WTC11 (cell line): ENCODE measurements around the gene NT5DC1. TPM values are rescaled to one million over a fixed set of nuclear protein-coding genes. Genes with fewer than 3 reads are reported as not detected.

Experiments used
- ATAC-seq: fragments of 200-7000 bp; cut with Tn5 transposase; 2 replicates; pipeline ENCODE4 v1.10.0; 2021; ENCODE audit warnings: mild to moderate bottlenecking, moderate library complexity
- CTCF ChIA-PET: fragments of 300-600 bp; sonication (Branson Sonifier 250); formaldehyde crosslinking; loops from one replicate; lab custom pipeline; 2021; ENCODE audit warnings: antibody characterized with exemption; lab: Charles Lee
- POLR2A ChIA-PET: fragments of 350-600 bp; sonication (Branson Sonifier 250); formaldehyde crosslinking; loops from one replicate; lab custom pipeline; 2021; ENCODE audit warnings: antibody characterized with exemption; lab: Charles Lee
- DNase-seq: peaks from one replicate; pipeline ENCODE4 v3.0.0; 2021; ENCODE audit warnings: low spot score
- H3K27ac Mint-ChIP-seq: 2 replicates; pipeline ENCODE4 v1.8.0; 2021; ENCODE audit warnings: mixed read lengths
- H3K27me3 Mint-ChIP-seq: 2 replicates; pipeline ENCODE4 v1.8.0; 2021; ENCODE audit warnings: low read depth, mild to moderate bottlenecking, moderate library complexity, mixed read lengths
- H3K36me3 Mint-ChIP-seq: 2 replicates; pipeline ENCODE4 v1.8.0; 2021; ENCODE audit warnings: mixed read lengths
- H3K4me1 Mint-ChIP-seq: 2 replicates; pipeline ENCODE4 v1.8.0; 2022; ENCODE audit warnings: mixed read lengths
- H3K4me3 Mint-ChIP-seq: 2 replicates; pipeline ENCODE4 v1.8.0; 2021; ENCODE audit warnings: mild to moderate bottlenecking, moderate library complexity, mixed read lengths
- H3K9me3 Mint-ChIP-seq: 2 replicates; pipeline ENCODE4 v1.8.0; 2021; ENCODE audit warnings: mixed read lengths
- CBFB ChIP-seq: sonication (generic); formaldehyde crosslinking; IDR thresholded peaks from 2 replicates; pipeline ENCODE4 v1.8.1; 2022; ENCODE audit warnings: mild to moderate bottlenecking, low read depth, missing genetic modification reagents
- CREM ChIP-seq: sonication (generic); formaldehyde crosslinking; IDR thresholded peaks from 2 replicates; pipeline ENCODE4 v1.8.1; 2022; ENCODE audit warnings: mild to moderate bottlenecking, missing genetic modification reagents, moderate library complexity
- E2F5 ChIP-seq: sonication (generic); formaldehyde crosslinking; IDR thresholded peaks from 2 replicates; pipeline ENCODE4 v1.8.1; 2022; ENCODE audit warnings: mild to moderate bottlenecking, moderate library complexity, missing genetic modification reagents
- ELF4 ChIP-seq: sonication (generic); formaldehyde crosslinking; IDR thresholded peaks from 2 replicates; pipeline ENCODE4 v1.8.1; 2022; ENCODE audit warnings: low read depth, mild to moderate bottlenecking, moderate library complexity, missing genetic modification reagents
- FOXK1 ChIP-seq: sonication (generic); formaldehyde crosslinking; IDR thresholded peaks from 2 replicates; pipeline ENCODE4 v1.8.0; 2022; ENCODE audit warnings: mild to moderate bottlenecking, moderate library complexity, missing genetic modification reagents
- GABPB1 ChIP-seq: sonication (generic); formaldehyde crosslinking; IDR thresholded peaks from 2 replicates; pipeline ENCODE4 v1.8.1; 2023; ENCODE audit warnings: mild to moderate bottlenecking, missing genetic modification reagents
- PRRX2 ChIP-seq: fragments of 250-450 bp; sonication (Bioruptor Pico); IDR thresholded peaks from 2 replicates; pipeline ENCODE4 v1.8.0; 2021; ENCODE audit warnings: mild to moderate bottlenecking
- SP1 ChIP-seq: sonication (generic); formaldehyde crosslinking; conservative IDR thresholded peaks from 2 replicates; pipeline ENCODE4 v1.8.1; 2022; ENCODE audit warnings: missing genetic modification reagents
- ZNF263 ChIP-seq: sonication (generic); formaldehyde crosslinking; IDR thresholded peaks from 2 replicates; pipeline ENCODE4 v1.8.1; 2022; ENCODE audit warnings: low read depth, mild to moderate bottlenecking, moderate library complexity, missing genetic modification reagents
- ZSCAN18 ChIP-seq: fragments of 250-450 bp; sonication (Bioruptor Pico); IDR thresholded peaks from 2 replicates; pipeline ENCODE4 v2.1.2; 2022; ENCODE audit warnings: mild to moderate bottlenecking, moderate library complexity
- total RNA-seq: library from RNA; stranded (reverse); gene quantifications from 3 replicates; pipeline ENCODE4 v1.2.3, GENCODE V29; 2021
- TF ChIP-seq, protein P1 (sequence below): sonication (generic); formaldehyde crosslinking; IDR thresholded peaks from 2 replicates; pipeline ENCODE4 v1.8.1; 2023; ENCODE audit warnings: mild to moderate bottlenecking, missing genetic modification reagents, borderline replicate concordance

The NT5DC1 gene
- total RNA-seq, 1 experiment from 2014 or later = 67.9 TPM

- TF ChIP-seq, protein P1, sequence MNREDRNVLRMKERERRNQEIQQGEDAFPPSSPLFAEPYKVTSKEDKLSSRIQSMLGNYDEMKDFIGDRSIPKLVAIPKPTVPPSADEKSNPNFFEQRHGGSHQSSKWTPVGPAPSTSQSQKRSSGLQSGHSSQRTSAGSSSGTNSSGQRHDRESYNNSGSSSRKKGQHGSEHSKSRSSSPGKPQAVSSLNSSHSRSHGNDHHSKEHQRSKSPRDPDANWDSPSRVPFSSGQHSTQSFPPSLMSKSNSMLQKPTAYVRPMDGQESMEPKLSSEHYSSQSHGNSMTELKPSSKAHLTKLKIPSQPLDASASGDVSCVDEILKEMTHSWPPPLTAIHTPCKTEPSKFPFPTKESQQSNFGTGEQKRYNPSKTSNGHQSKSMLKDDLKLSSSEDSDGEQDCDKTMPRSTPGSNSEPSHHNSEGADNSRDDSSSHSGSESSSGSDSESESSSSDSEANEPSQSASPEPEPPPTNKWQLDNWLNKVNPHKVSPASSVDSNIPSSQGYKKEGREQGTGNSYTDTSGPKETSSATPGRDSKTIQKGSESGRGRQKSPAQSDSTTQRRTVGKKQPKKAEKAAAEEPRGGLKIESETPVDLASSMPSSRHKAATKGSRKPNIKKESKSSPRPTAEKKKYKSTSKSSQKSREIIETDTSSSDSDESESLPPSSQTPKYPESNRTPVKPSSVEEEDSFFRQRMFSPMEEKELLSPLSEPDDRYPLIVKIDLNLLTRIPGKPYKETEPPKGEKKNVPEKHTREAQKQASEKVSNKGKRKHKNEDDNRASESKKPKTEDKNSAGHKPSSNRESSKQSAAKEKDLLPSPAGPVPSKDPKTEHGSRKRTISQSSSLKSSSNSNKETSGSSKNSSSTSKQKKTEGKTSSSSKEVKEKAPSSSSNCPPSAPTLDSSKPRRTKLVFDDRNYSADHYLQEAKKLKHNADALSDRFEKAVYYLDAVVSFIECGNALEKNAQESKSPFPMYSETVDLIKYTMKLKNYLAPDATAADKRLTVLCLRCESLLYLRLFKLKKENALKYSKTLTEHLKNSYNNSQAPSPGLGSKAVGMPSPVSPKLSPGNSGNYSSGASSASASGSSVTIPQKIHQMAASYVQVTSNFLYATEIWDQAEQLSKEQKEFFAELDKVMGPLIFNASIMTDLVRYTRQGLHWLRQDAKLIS (CRISPR knock-in tag) = no peak
- TF ChIP-seq, all 79 proteins: peak for 0
Observed at GRCh38 chr6:116244284-116244683, 143.6 kb downstream of the NT5DC1 start (continued).

DNA sequence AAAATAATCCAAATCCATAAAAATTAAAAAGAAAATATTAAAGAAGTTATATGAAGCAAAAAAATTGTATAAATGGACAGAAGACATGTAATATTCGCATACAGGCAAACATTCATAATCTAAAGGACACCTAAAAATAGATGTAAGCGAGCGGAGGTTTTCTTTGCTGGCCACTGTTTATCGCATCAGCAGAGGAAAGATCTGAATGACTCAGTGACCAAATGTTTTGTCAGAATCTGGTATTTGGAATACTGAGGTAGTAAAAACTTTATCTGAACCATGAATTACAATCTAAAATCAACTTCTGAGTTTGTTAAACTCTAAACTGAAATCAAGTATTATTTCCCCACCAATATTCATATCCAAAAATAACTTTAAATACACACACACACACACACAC, 145.4 kb downstream of the NT5DC1 start:
- no peak for TF ChIP-seq ELF4 (CRISPR knock-in tag)
- TF ChIP-seq, all 79 proteins: peak for 0
- POLR2A ChIA-PET = no interaction called here
- DNase-seq = no peak
- Mint-ChIP-seq H3K27ac (no peak overlapping the region), H3K4me1 (peaks cover 13% of the 10 kb centered on the region; the same call in 1 of the 2 replicates), H3K4me3 (no peak overlapping the region), H3K36me3 (no peaks in the 10 kb centered on the region), H3K9me3 (no peaks in the 10 kb centered on the region), H3K27me3 (no peaks in the 10 kb centered on the region)
- CTCF ChIA-PET = no interaction called here
- no peak for ATAC-seq

GRCh38 chr6:116247285-116247684, 146.6 kb downstream of the NT5DC1 start:
- Mint-ChIP-seq H3K4me3 (no peak overlapping the region), H3K27ac (no peak overlapping the region), H3K9me3 (no peaks in the 10 kb centered on the region), H3K4me1 (peaks cover 25% of the 10 kb centered on the region; the same call in 1 of the 2 replicates), H3K36me3 (peaks cover 2% of the 10 kb centered on the region; the same call in 1 of the 2 replicates), H3K27me3 (no peaks in the 10 kb centered on the region)
- POLR2A ChIA-PET = no interaction called here
- CTCF ChIA-PET = no interaction called here
- no peak for DNase-seq
- no peak for ATAC-seq
- TF ChIP-seq ZNF263 (CRISPR knock-in tag) (no peak), GABPB1 (CRISPR knock-in tag) (0 out of 2 replicates have a peak, but pooled peaks have one; percentile 24)
- TF ChIP-seq, all 79 proteins: peak for 1

GRCh38 chr6:116248577-116248976, 147.9 kb downstream of the NT5DC1 start:
- TF ChIP-seq ZSCAN18 (CRISPR knock-in tag) (no peak), SP1 (no peak), PRRX2 (CRISPR knock-in tag) (no peak), CREM (CRISPR knock-in tag) (no peak), FOXK1 (CRISPR knock-in tag) (no peak), CBFB (no peak), E2F5 (CRISPR knock-in tag) (no peak)
- Mint-ChIP-seq H3K4me3 (no peak overlapping the region), H3K27ac (peak overlapping the region; percentile 30; the same call in 1 of the 2 replicates), H3K27me3 (no peaks in the 10 kb centered on the region), H3K4me1 (peaks cover 27% of the 10 kb centered on the region; the same call in 1 of the 2 replicates), H3K9me3 (no peaks in the 10 kb centered on the region), H3K36me3 (peaks cover 3% of the 10 kb centered on the region; the same call in 1 of the 2 replicates)
- DNase-seq (no peak), ATAC-seq (no peak)
- ChIA-PET CTCF (interaction anchor here (1.0 to 1.2 kb wide), 3 partner anchors 20 to 39 kb away, joined by 3 read pairs; no protein-coding TSS in a partner anchor), POLR2A (no interaction called here)
